ACC112 (cell line): ENCODE data around the gene ROCK2.
"Not testable (repeated sequence)": the region's sequence is repeated elsewhere in the genome, so short reads cannot be mapped to it uniquely, and the experiment has no call there.

Experiments used
- H2AFZ ChIP-seq: fragments of 200-600 bp; sonication (generic); one replicate; pipeline ENCODE4 v1.6.0; 2017; ENCODE audit warnings: antibody characterized with exemption, low read length; ENCODE audit not compliant: unreplicated experiment
- H3K27ac ChIP-seq: fragments of 200-600 bp; sonication (generic); 2 replicates; pipeline ENCODE4 v1.5.1; 2014; ENCODE audit warnings: low read depth, mild to moderate bottlenecking, antibody characterized with exemption, low read length, moderate library complexity
- H3K27me3 ChIP-seq: fragments of 200-600 bp; sonication (generic); 2 replicates; pipeline ENCODE4 v1.6.1; 2014; ENCODE audit warnings: mild to moderate bottlenecking, antibody characterized with exemption, low read length, moderate library complexity, mixed read lengths; ENCODE audit not compliant: insufficient read depth
- H3K36me3 ChIP-seq: fragments of 200-600 bp; sonication (generic); 2 replicates; pipeline ENCODE4 v1.6.1; 2016; ENCODE audit warnings: mild to moderate bottlenecking, antibody characterized with exemption, low read length, moderate library complexity, mixed read lengths; ENCODE audit not compliant: insufficient read depth
- H3K4me1 ChIP-seq: fragments of 200-600 bp; sonication (generic); one replicate; pipeline ENCODE4 v1.6.1; 2016; ENCODE audit warnings: low read length, mixed read lengths; ENCODE audit not compliant: insufficient read depth, unreplicated experiment, control insufficient read depth
- H3K4me3 ChIP-seq: fragments of 200-600 bp; sonication (generic); 2 replicates; pipeline ENCODE4 v1.5.1; 2014; ENCODE audit warnings: mild to moderate bottlenecking, low read depth, low read length
- H3K79me2 ChIP-seq: fragments of 200-600 bp; sonication (generic); one replicate; pipeline ENCODE4 v1.6.0; 2016; ENCODE audit warnings: low read length; ENCODE audit not compliant: control insufficient read depth, unreplicated experiment, insufficient read depth

ROCK2 gene

GRCh38 chr2:11254100-11254536 is 90.3 kb downstream of the ROCK2 start:
- peaks cover 11% of the 10 kb centered on the region for H3K4me1 ChIP-seq
- no peak overlapping the region for H3K27ac ChIP-seq
- H3K27me3 ChIP-seq, result no peaks in the 10 kb centered on the region
- H3K79me2 ChIP-seq, result peaks cover 30% of the 10 kb centered on the region
- H2AFZ ChIP-seq, result no peak overlapping the region
- H3K4me3 ChIP-seq, result no peak overlapping the region
- H3K36me3 ChIP-seq, result peaks cover 4% of the 10 kb centered on the region; the same call in 1 of the 2 replicates

- H3K4me3 ChIP-seq, H3K27ac ChIP-seq, H3K27me3 ChIP-seq, H3K36me3 ChIP-seq, H2AFZ ChIP-seq: not testable (repeated sequence)
- H3K79me2 ChIP-seq, result peaks cover 25% of the 10 kb centered on the region
- peaks cover 11% of the 10 kb centered on the region for H3K4me1 ChIP-seq
Observed at GRCh38 chr2:11252458-11252857, 92.0 kb downstream of the ROCK2 start.

GRCh38 chr2:11250400-11251196 is 93.8 kb downstream of the ROCK2 start:
- H3K4me3 ChIP-seq, result no peak overlapping the region
- peaks cover 11% of the 10 kb centered on the region for H3K4me1 ChIP-seq
- H3K79me2 ChIP-seq, result peaks cover 30% of the 10 kb centered on the region
- peak overlapping the region; percentile 24; the same call in 1 of the 2 replicates for H3K27ac ChIP-seq
- H3K27me3 ChIP-seq, result no peaks in the 10 kb centered on the region
- H3K36me3 ChIP-seq, result peaks cover 7% of the 10 kb centered on the region; the same call in 1 of the 2 replicates
- H2AFZ ChIP-seq, result no peak overlapping the region

GRCh38 chr2:11245322-11245721 is 99.1 kb downstream of the ROCK2 start:
- H2AFZ ChIP-seq, result no peak overlapping the region
- peaks cover under 1% of the 10 kb centered on the region for H3K4me1 ChIP-seq
- peaks cover 25% of the 10 kb centered on the region for H3K79me2 ChIP-seq

GRCh38 chr2:11244091-11244826 is 100.2 kb downstream of the ROCK2 start:
- no peaks in the 10 kb centered on the region for H3K27me3 ChIP-seq
- H3K4me3 ChIP-seq, result no peak overlapping the region
- peaks cover 6% of the 10 kb centered on the region for H3K4me1 ChIP-seq
- no peak overlapping the region for H3K27ac ChIP-seq
- H3K79me2 ChIP-seq, result peaks cover 16% of the 10 kb centered on the region
- no peak overlapping the region for H2AFZ ChIP-seq
- H3K36me3 ChIP-seq, result peaks cover 10% of the 10 kb centered on the region; the same call in 1 of the 2 replicates

More at GRCh38 chr2:11245322-11245721, 99.1 kb downstream of the ROCK2 start:
- Histone ChIP-seq H3K4me3 (no peak overlapping the region), H3K36me3 (peaks cover 14% of the 10 kb centered on the region; the same call in 1 of the 2 replicates), H3K27me3 (no peaks in the 10 kb centered on the region), H3K27ac (no peak overlapping the region)

- peaks cover 17% of the 10 kb centered on the region for H3K79me2 ChIP-seq
- peaks cover 10% of the 10 kb centered on the region; the same call in 1 of the 2 replicates for H3K36me3 ChIP-seq
Observed at GRCh38 chr2:11243512-11243911, 100.9 kb downstream of the ROCK2 start.

GRCh38 chr2:11242542-11243174 is 101.8 kb downstream of the ROCK2 start:
- Histone ChIP-seq H3K27me3 (no peaks in the 10 kb centered on the region), H3K4me3 (no peak overlapping the region), H2AFZ (no peak overlapping the region), H3K36me3 (0 out of 2 replicates have a peak, but pooled peaks cover 6% of the 10 kb centered on the region), H3K79me2 (peaks cover 20% of the 10 kb centered on the region), H3K27ac (no peak overlapping the region), H3K4me1 (peaks cover 6% of the 10 kb centered on the region)

More at GRCh38 chr2:11243512-11243911, 100.9 kb downstream of the ROCK2 start:
- Histone ChIP-seq H3K27ac (no peak overlapping the region), H3K4me1 (peaks cover 6% of the 10 kb centered on the region), H3K4me3 (no peak overlapping the region), H3K27me3 (no peaks in the 10 kb centered on the region), H2AFZ (no peak overlapping the region)

- Histone ChIP-seq H3K27ac (no peak overlapping the region), H3K4me3 (no peak overlapping the region), H3K79me2 (peaks cover 21% of the 10 kb centered on the region), H3K36me3 (0 out of 2 replicates have a peak, but pooled peaks cover 6% of the 10 kb centered on the region), H2AFZ (no peak overlapping the region), H3K27me3 (no peaks in the 10 kb centered on the region), H3K4me1 (peaks cover 6% of the 10 kb centered on the region)
Observed at GRCh38 chr2:11241412-11242203, 102.8 kb downstream of the ROCK2 start.

- no peak overlapping the region for H3K4me3 ChIP-seq
- H3K79me2 ChIP-seq, result peaks cover 21% of the 10 kb centered on the region
- no peaks in the 10 kb centered on the region for H3K27me3 ChIP-seq
- no peak overlapping the region for H3K27ac ChIP-seq
- H2AFZ ChIP-seq, result no peak overlapping the region
- H3K4me1 ChIP-seq, result peaks cover 6% of the 10 kb centered on the region
- 0 out of 2 replicates have a peak, but pooled peaks cover 6% of the 10 kb centered on the region for H3K36me3 ChIP-seq
Observed at GRCh38 chr2:11239666-11240462, 104.6 kb downstream of the ROCK2 start.
